HepG2 (cell line): ENCODE measurements around the gene DNASE1L2. TPM values are rescaled to one million over a fixed set of nuclear protein-coding genes. Genes with fewer than 3 reads are reported as not detected.

Experiments used
- ESRRA ChIP-seq: sonication (generic); formaldehyde crosslinking; IDR thresholded peaks from 2 replicates; pipeline ENCODE4 v1.5.1; 2020; ENCODE audit warnings: mild to moderate bottlenecking, low read depth, missing genetic modification reagents
- MAZ ChIP-seq, 2 experiments: sonication (generic) in 1 of 2; formaldehyde crosslinking in 1 of 2; IDR thresholded peaks; 2 replicates each; pipeline versions ENCODE4 v1.5.0 to v1.6.1; 2012 to 2020; ENCODE audit warnings: low read depth in 2 of 2, mild to moderate bottlenecking in 2 of 2, borderline replicate concordance in 1 of 2, improper control_type of control experiment in 1 of 2, low read length in 1 of 2, missing genetic modification reagents in 1 of 2, moderate library complexity in 1 of 2
- MTF1 ChIP-seq: sonication (generic); formaldehyde crosslinking; IDR thresholded peaks from 2 replicates; pipeline ENCODE4 v1.5.0; 2020; ENCODE audit warnings: missing genetic modification reagents
- POLR2G ChIP-seq: fragments of 200-400 bp; formaldehyde crosslinking; IDR thresholded peaks from 2 replicates; pipeline ENCODE4 v1.6.1; 2018; ENCODE audit warnings: mild to moderate bottlenecking, low read depth, low read length, moderate library complexity
- PPARG ChIP-seq: conservative IDR thresholded peaks from 2 replicates; pipeline ENCODE4 v1.6.1; 2016; ENCODE audit warnings: missing biosample characterization, missing genetic modification reagents
- REPIN1 ChIP-seq: sonication (generic); formaldehyde crosslinking; IDR thresholded peaks from 2 replicates; pipeline ENCODE4 v1.8.0; 2022; ENCODE audit warnings: missing genetic modification reagents, low read depth, mild to moderate bottlenecking, borderline replicate concordance
- RNF2 ChIP-seq: fragments of 450-650 bp; conservative IDR thresholded peaks from 2 replicates; pipeline ENCODE4 v1.6.1; 2016; ENCODE audit warnings: low read depth
- TBX3 ChIP-seq: fragments of 450-650 bp; IDR thresholded peaks from 2 replicates; pipeline ENCODE4 v1.6.1; 2017; ENCODE audit warnings: antibody characterized with exemption, mild to moderate bottlenecking, inconsistent platforms, borderline replicate concordance
- ZBTB3 ChIP-seq: sonication (generic); formaldehyde crosslinking; IDR thresholded peaks from 2 replicates; pipeline ENCODE4 v1.4.0; 2020; ENCODE audit warnings: low read depth, mild to moderate bottlenecking, moderate library complexity, missing genetic modification reagents, borderline replicate concordance
- ZBTB8A ChIP-seq: sonication (generic); formaldehyde crosslinking; IDR thresholded peaks from 2 replicates; pipeline ENCODE4 v1.4.0; 2020; ENCODE audit warnings: mild to moderate bottlenecking, low read depth, missing genetic modification reagents, borderline replicate concordance
- ZNF343 ChIP-seq: sonication (generic); formaldehyde crosslinking; IDR thresholded peaks from 2 replicates; pipeline ENCODE4 v1.4.0; 2020; ENCODE audit warnings: mild to moderate bottlenecking, missing genetic modification reagents
- polyA plus RNA-seq, 8 experiments: library from polyadenylated mRNA; depleted of rRNA in 3 of 8; stranded (reverse) in 7 of 8; unstranded in 1 of 8; fragments of >200 nt; fragmentation: Illumina TruSeq in 4 of 8; extraction: Trizol in 4 of 8; gene quantifications; 2 replicates each; pipeline versions ENCODE4 v1.2.1 to v1.2.3, GENCODE V29; 2011 to 2016; ENCODE audit warnings: low read depth in 4 of 8, missing spikeins in 1 of 8, mixed read lengths in 1 of 8; ENCODE audit not compliant: insufficient read depth in 1 of 8
- total RNA-seq, 5 experiments: library from RNA; depleted of rRNA; stranded (reverse); fragments of >200 nt; fragmentation: Illumina TruSeq; extraction: Trizol; gene quantifications; 2 replicates each; pipeline ENCODE4 v1.2.3, GENCODE V29; 2016; ENCODE audit warnings: low read depth in 1 of 5
- TF ChIP-seq, protein P1 (sequence below): sonication (generic); formaldehyde crosslinking; IDR thresholded peaks from 2 replicates; pipeline ENCODE4 v1.5.0; 2020; ENCODE audit warnings: missing genetic modification reagents
- TF ChIP-seq, protein P2 (sequence below): sonication (generic); formaldehyde crosslinking; IDR thresholded peaks from 2 replicates; pipeline ENCODE4 v1.5.0; 2020; ENCODE audit warnings: missing genetic modification reagents
- TF ChIP-seq, protein P3 (sequence below): sonication (generic); formaldehyde crosslinking; IDR thresholded peaks from 2 replicates; pipeline ENCODE4 v1.4.0; 2020; ENCODE audit warnings: missing genetic modification reagents, low read depth, mild to moderate bottlenecking, borderline replicate concordance
- TF ChIP-seq, protein P4 (sequence below): sonication (generic); formaldehyde crosslinking; IDR thresholded peaks from 2 replicates; pipeline ENCODE4 v1.4.0; 2020; ENCODE audit warnings: missing genetic modification reagents
- TF ChIP-seq, protein P5 (sequence below): sonication (generic); formaldehyde crosslinking; IDR thresholded peaks from 2 replicates; pipeline ENCODE4 v1.8.0; 2022; ENCODE audit warnings: mild to moderate bottlenecking, missing genetic modification reagents, borderline replicate concordance

The DNASE1L2 gene
- total and polyA plus RNA-seq, 2 of the 13 experiments (the other 11 are each of a cell fraction or from before 2014, with no cell fraction given) = 0.44 to 0.50 TPM

DNA sequence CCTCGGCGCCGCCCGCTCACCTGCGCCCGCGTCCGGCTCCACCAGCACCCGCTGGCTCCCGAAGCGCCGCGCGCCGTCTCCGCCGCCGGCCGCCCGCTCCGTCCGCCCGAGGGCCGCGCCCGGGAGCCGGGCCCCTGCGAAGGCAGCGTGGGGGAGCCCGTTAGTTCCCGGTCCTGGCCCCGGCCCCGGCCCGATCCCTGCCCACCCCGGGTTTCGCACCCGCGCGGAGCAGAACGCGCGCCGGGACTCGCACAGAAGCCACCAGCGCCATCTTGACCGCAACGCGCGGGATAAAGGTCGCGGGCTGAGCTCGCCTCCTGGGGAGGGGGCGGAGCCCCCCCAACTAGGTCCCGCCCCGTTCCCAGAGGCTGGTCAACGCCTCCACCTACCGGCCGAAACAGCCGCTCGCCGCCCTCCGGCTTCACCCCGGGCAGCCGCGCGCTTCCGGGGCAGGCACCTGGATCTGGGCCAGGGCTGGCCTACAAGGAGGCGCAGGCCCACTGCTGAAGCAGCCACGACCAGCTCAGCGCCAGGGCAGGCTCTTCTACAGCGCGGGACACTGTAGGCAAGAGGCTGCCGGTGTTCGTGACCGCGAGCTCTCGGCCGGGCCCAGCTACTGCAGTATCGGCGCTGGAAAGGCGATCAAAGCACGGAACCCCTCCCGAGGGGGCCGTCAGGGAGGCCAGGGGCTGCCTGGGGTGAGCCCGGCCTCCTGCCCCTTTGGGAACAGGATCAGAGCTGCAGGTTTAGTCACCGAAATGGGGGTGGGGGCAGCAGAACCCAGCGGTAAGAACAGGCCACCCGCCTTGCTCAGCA is 15.3 kb downstream of the DNASE1L2 start, which contains the start of gene ECI1 (continued):
- TF ChIP-seq, protein P1, sequence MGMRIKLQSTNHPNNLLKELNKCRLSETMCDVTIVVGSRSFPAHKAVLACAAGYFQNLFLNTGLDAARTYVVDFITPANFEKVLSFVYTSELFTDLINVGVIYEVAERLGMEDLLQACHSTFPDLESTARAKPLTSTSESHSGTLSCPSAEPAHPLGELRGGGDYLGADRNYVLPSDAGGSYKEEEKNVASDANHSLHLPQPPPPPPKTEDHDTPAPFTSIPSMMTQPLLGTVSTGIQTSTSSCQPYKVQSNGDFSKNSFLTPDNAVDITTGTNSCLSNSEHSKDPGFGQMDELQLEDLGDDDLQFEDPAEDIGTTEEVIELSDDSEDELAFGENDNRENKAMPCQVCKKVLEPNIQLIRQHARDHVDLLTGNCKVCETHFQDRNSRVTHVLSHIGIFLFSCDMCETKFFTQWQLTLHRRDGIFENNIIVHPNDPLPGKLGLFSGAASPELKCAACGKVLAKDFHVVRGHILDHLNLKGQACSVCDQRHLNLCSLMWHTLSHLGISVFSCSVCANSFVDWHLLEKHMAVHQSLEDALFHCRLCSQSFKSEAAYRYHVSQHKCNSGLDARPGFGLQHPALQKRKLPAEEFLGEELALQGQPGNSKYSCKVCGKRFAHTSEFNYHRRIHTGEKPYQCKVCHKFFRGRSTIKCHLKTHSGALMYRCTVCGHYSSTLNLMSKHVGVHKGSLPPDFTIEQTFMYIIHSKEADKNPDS (CRISPR knock-in tag) = no peak
- TF ChIP-seq, protein P2, sequence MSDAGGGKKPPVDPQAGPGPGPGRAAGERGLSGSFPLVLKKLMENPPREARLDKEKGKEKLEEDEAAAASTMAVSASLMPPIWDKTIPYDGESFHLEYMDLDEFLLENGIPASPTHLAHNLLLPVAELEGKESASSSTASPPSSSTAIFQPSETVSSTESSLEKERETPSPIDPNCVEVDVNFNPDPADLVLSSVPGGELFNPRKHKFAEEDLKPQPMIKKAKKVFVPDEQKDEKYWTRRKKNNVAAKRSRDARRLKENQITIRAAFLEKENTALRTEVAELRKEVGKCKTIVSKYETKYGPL (CRISPR knock-in tag) = 0 out of 2 replicates have a peak, but pooled peaks have one; percentile 23
- TF ChIP-seq POLR2G = peak; percentile 97
- no peak for TF ChIP-seq ZBTB3
- peak; percentile 90 for TF ChIP-seq ZNF343 (CRISPR knock-in tag)
- TF ChIP-seq, protein P3, sequence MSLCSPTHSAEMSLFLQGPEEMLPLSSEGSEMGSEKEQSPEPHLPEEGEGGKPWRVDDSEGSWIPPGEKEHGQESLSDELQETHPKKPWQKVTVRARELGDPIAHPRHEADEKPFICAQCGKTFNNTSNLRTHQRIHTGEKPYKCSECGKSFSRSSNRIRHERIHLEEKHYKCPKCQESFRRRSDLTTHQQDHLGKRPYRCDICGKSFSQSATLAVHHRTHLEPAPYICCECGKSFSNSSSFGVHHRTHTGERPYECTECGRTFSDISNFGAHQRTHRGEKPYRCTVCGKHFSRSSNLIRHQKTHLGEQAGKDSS = 0 out of 2 replicates have a peak, but pooled peaks have one; percentile 40
- TF ChIP-seq RNF2 = 0 out of 2 replicates have a peak, but pooled peaks have one; percentile 23
- TF ChIP-seq TBX3 = no peak
- TF ChIP-seq, protein P4, sequence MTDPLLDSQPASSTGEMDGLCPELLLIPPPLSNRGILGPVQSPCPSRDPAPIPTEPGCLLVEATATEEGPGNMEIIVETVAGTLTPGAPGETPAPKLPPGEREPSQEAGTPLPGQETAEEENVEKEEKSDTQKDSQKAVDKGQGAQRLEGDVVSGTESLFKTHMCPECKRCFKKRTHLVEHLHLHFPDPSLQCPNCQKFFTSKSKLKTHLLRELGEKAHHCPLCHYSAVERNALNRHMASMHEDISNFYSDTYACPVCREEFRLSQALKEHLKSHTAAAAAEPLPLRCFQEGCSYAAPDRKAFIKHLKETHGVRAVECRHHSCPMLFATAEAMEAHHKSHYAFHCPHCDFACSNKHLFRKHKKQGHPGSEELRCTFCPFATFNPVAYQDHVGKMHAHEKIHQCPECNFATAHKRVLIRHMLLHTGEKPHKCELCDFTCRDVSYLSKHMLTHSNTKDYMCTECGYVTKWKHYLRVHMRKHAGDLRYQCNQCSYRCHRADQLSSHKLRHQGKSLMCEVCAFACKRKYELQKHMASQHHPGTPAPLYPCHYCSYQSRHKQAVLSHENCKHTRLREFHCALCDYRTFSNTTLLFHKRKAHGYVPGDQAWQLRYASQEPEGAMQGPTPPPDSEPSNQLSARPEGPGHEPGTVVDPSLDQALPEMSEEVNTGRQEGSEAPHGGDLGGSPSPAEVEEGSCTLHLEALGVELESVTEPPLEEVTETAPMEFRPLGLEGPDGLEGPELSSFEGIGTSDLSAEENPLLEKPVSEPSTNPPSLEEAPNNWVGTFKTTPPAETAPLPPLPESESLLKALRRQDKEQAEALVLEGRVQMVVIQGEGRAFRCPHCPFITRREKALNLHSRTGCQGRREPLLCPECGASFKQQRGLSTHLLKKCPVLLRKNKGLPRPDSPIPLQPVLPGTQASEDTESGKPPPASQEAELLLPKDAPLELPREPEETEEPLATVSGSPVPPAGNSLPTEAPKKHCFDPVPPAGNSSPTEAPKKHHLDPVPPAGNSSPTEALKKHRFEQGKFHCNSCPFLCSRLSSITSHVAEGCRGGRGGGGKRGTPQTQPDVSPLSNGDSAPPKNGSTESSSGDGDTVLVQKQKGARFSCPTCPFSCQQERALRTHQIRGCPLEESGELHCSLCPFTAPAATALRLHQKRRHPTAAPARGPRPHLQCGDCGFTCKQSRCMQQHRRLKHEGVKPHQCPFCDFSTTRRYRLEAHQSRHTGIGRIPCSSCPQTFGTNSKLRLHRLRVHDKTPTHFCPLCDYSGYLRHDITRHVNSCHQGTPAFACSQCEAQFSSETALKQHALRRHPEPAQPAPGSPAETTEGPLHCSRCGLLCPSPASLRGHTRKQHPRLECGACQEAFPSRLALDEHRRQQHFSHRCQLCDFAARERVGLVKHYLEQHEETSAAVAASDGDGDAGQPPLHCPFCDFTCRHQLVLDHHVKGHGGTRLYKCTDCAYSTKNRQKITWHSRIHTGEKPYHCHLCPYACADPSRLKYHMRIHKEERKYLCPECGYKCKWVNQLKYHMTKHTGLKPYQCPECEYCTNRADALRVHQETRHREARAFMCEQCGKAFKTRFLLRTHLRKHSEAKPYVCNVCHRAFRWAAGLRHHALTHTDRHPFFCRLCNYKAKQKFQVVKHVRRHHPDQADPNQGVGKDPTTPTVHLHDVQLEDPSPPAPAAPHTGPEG (CRISPR knock-in tag) = no peak
- TF ChIP-seq ESRRA = peak; percentile 88
- peak; percentile 93 for TF ChIP-seq MAZ (IDR thresholded peaks at IDR 0.05; ENCODE audit: borderline replicate concordance, low read depth, low read length)
- TF ChIP-seq MAZ (CRISPR knock-in tag; IDR thresholded peaks at IDR 0.05; ENCODE audit: low read depth) = peak; percentile 98
- TF ChIP-seq, protein P5, sequence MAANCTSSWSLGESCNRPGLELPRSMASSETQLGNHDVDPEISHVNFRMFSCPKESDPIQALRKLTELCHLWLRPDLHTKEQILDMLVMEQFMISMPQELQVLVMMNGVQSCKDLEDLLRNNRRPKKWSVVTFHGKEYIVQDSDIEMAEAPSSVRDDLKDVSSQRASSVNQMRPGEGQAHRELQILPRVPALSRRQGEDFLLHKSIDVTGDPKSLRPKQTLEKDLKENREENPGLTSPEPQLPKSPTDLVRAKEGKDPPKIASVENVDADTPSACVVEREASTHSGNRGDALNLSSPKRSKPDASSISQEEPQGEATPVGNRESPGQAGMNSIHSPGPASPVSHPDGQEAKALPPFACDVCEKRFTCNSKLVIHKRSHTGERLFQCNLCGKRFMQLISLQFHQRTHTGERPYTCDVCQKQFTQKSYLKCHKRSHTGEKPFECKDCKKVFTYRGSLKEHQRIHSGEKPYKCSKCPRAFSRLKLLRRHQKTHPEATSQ (CRISPR knock-in tag) = peak; percentile 79; the same call in 1 of the 2 replicates
- no peak for TF ChIP-seq ZBTB8A (CRISPR knock-in tag)
- TF ChIP-seq REPIN1 = peak; percentile 95
- TF ChIP-seq MTF1 (CRISPR knock-in tag) = no peak
- TF ChIP-seq PPARG (CRISPR knock-in tag) = peak; percentile 75
